Peyer's patch (tissue), 4 donors: ENCODE data around the gene RELL1.

Source experiments
- CTCF ChIP-seq, 6 experiments: fragments of 450-650 bp in 4 of 6; fragments of 200-600 bp in 2 of 6; sonication (generic) in 1 of 6; IDR thresholded peaks; one replicate each; pipeline ENCODE4 v1.5.1; 2017 to 2019; ENCODE audit warnings: antibody characterized with exemption in 6 of 6, mild to moderate bottlenecking in 3 of 6, moderate library complexity in 1 of 6
- POLR2A ChIP-seq, 2 donors: fragments of 450-650 bp; IDR thresholded peaks; one replicate each; pipeline ENCODE4 v1.5.1; 2017; ENCODE audit warnings: antibody characterized with exemption in 2 of 2, mild to moderate bottlenecking in 2 of 2, moderate library complexity in 2 of 2

GRCh38 chr4:37670249-37670648 is 15.9 kb downstream of the RELL1 start:
- TF ChIP-seq CTCF (IDR thresholded peaks at IDR 0.05) (no peak), POLR2A (IDR thresholded peaks at IDR 0.05) (no peak)
